Measurements from ENCODE around the gene MSL3B.

The MSL3B gene

DNA sequence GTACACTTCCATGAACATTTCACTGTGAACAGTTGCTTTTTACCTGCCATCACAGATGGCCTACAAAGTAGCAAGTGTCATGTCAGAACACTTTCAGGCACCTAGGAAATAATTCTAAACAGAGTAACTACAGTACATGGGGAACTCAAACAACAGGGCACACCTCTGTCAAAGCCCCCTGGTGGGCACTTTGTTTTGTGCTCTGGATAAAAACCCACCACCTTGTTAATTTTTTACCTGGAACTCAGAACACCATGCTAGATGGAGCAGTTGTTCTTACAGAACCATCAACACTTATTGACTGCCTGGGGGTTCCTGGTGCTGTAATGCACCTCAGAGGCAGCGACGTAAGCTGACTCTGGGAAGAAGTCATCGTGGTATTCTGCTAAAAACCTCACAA lies 2.3 kb downstream of the MSL3B start:
- Histone ChIP-seq H3K4me2 (no peak overlapping the region), H4K20me1 (ENCODE audit: insufficient read depth) (no peaks in the 10 kb centered on the region), H3K36me3 (ENCODE audit: insufficient read depth) (no peaks in the 10 kb centered on the region), H2AFZ (ENCODE audit: low read depth) (no peak overlapping the region), H3K4me3 (IDR thresholded peaks at IDR 0.05; ENCODE audit: insufficient read depth, low read depth, low read length) (no peak overlapping the region), H3K4me1 (ENCODE audit: low read depth, poor library complexity, severe bottlenecking) (no peaks in the 10 kb centered on the region), H3K27me3 (ENCODE audit: insufficient read depth, low read depth) (no peaks in the 10 kb centered on the region), H3K27ac (no peak overlapping the region), H3K79me2 (ENCODE audit: insufficient read depth, low read depth) (no peaks in the 10 kb centered on the region), H3K9ac (no peak overlapping the region)
- TF ChIP-seq, protein P1, sequence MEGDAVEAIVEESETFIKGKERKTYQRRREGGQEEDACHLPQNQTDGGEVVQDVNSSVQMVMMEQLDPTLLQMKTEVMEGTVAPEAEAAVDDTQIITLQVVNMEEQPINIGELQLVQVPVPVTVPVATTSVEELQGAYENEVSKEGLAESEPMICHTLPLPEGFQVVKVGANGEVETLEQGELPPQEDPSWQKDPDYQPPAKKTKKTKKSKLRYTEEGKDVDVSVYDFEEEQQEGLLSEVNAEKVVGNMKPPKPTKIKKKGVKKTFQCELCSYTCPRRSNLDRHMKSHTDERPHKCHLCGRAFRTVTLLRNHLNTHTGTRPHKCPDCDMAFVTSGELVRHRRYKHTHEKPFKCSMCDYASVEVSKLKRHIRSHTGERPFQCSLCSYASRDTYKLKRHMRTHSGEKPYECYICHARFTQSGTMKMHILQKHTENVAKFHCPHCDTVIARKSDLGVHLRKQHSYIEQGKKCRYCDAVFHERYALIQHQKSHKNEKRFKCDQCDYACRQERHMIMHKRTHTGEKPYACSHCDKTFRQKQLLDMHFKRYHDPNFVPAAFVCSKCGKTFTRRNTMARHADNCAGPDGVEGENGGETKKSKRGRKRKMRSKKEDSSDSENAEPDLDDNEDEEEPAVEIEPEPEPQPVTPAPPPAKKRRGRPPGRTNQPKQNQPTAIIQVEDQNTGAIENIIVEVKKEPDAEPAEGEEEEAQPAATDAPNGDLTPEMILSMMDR (conservative IDR thresholded peaks at IDR 0.05; ENCODE audit: low read depth, low read length) = peak; percentile 49

DNA sequence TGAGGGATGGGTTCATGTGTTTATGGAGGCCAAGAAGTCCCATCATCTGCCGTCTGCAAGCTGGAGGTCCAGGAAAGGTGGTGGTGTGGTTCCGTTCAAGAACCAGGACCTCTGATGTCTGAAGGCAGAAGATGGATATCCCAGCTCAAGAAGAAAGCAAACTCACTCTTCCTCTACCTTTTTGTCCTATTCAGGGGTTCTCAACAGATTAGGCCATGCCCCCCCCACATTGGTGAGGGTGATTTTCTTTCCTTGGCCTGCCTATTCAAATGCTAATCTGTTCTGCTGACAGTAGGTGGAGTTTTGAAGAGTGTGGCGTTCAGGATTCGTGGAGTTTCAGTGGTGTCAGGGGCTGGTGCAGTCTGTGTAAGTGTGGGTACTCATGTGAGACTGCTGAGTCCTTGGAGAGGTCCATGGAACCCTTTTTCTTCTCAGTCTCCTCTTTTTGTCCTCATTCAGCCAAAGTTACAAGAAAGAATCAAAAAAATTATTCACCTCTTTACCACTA lies 5.9 kb downstream of the MSL3B start:
- Histone ChIP-seq H3K27me3 (ENCODE audit: insufficient read depth, low read depth) (no peaks in the 10 kb centered on the region), H3K4me3 (IDR thresholded peaks at IDR 0.05; ENCODE audit: insufficient read depth, low read depth, low read length) (no peak overlapping the region), H3K27ac (no peak overlapping the region), H3K36me3 (ENCODE audit: insufficient read depth) (no peaks in the 10 kb centered on the region), H3K4me1 (ENCODE audit: low read depth, poor library complexity, severe bottlenecking) (no peaks in the 10 kb centered on the region), H2AFZ (ENCODE audit: low read depth) (no peak overlapping the region), H3K4me2 (no peak overlapping the region), H3K79me2 (ENCODE audit: insufficient read depth, low read depth) (no peaks in the 10 kb centered on the region), H4K20me1 (ENCODE audit: insufficient read depth) (no peaks in the 10 kb centered on the region), H3K9ac (no peak overlapping the region)
- TF ChIP-seq, protein P1 (conservative IDR thresholded peaks at IDR 0.05; ENCODE audit: low read depth, low read length) = no peak

DNA sequence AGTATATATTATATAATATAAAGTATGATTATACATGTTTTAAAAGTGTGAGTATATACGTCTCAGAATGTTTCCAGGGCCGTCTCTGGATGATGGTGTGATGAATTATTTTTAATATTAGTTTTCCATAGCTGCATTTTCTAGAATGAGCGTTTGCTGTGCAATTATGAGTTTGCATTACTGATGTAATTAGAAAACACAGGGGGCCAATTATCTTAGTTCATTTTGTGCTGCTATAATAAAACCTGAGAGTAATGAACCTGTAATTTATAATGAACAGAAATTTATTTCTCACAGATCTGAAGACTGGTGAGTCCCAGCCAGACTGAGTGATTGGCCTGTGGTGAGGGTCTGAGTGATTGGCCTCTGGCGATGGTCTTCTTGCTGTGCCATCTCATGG lies 9.9 kb downstream of the MSL3B start:
- peaks cover 6% of the 10 kb centered on the region for H3K4me1 ChIP-seq (ENCODE audit: low read depth, poor library complexity, severe bottlenecking)
- TF ChIP-seq, protein P1 (conservative IDR thresholded peaks at IDR 0.05; ENCODE audit: low read depth, low read length) = no peak
- H3K36me3 ChIP-seq (ENCODE audit: insufficient read depth) = no peaks in the 10 kb centered on the region
- H3K79me2 ChIP-seq (ENCODE audit: insufficient read depth, low read depth) = peaks cover 10% of the 10 kb centered on the region
- H4K20me1 ChIP-seq (ENCODE audit: insufficient read depth) = no peaks in the 10 kb centered on the region
- no peaks in the 10 kb centered on the region for H3K27me3 ChIP-seq (ENCODE audit: insufficient read depth, low read depth)
- H3K27ac ChIP-seq = no peak overlapping the region
- H2AFZ ChIP-seq (ENCODE audit: low read depth) = no peak overlapping the region
- H3K4me2 ChIP-seq = no peak overlapping the region
- no peak overlapping the region for H3K9ac ChIP-seq
- no peak overlapping the region for H3K4me3 ChIP-seq (IDR thresholded peaks at IDR 0.05; ENCODE audit: insufficient read depth, low read depth, low read length)

DNA sequence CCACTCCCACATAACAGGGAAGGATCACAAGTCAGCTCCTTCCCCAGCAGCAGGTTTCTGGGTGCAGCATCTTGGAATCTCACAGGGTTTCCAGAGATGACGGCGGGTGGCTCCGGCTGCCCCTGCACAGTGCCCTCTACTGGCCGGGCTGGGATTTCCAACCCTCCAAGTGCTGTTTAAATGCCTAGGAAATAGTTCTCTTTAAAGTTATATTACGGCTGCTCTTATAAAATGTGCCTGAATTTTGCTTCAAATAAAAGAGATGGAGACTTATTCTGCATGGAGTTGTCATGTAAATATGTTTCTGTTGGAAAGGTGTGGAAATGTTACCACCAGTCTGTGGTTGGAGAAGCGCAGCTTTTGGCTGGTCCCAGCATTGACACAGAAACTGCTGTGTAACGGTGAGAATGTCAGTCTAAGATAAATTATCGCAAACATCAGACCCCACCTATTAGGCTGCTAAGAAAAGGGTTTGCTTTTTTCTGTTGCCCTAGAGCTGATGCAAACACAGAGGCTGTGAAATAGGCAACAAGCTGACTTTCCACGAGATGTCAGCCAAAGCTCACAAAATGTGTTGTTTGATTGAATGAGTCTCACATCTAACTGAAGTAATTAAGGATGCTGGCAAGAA lies 10.6 kb downstream of the MSL3B start:
- H3K9ac ChIP-seq = no peak overlapping the region
- no peaks in the 10 kb centered on the region; the same call in 1 of the 2 replicates for H4K20me1 ChIP-seq (ENCODE audit: insufficient read depth)
- TF ChIP-seq, protein P1 (conservative IDR thresholded peaks at IDR 0.05; ENCODE audit: low read depth, low read length) = peak; percentile 81
- H3K4me3 ChIP-seq (IDR thresholded peaks at IDR 0.05; ENCODE audit: insufficient read depth, low read depth, low read length) = no peak overlapping the region
- peaks cover 13% of the 10 kb centered on the region for H3K4me1 ChIP-seq (ENCODE audit: low read depth, poor library complexity, severe bottlenecking)
- no peaks in the 10 kb centered on the region; the same call in 1 of the 2 replicates for H3K36me3 ChIP-seq (ENCODE audit: insufficient read depth)
- no peak overlapping the region for H2AFZ ChIP-seq (ENCODE audit: low read depth)
- no peaks in the 10 kb centered on the region for H3K27me3 ChIP-seq (ENCODE audit: insufficient read depth, low read depth)
- no peak overlapping the region for H3K27ac ChIP-seq
- peaks cover 17% of the 10 kb centered on the region for H3K79me2 ChIP-seq (ENCODE audit: insufficient read depth, low read depth)
- H3K4me2 ChIP-seq = no peak overlapping the region
